HEK293 (cell line): ENCODE measurements around the gene BIRC7.
A peak's percentile ranks its signal among the peaks of the same experiment; 100 is the strongest.

ENCODE experiments used
- CTCF ChIA-PET: fragments of 350-600 bp; formaldehyde crosslinking; extraction: SDS; loops from one replicate; lab custom pipeline; 2021; ENCODE audit warnings: antibody characterized with exemption; lab: Yijun Ruan, JAX
- POLR2A ChIA-PET: fragments of 300-600 bp; formaldehyde crosslinking; extraction: SDS; loops from one replicate; lab custom pipeline; 2020; ENCODE audit warnings: antibody characterized with exemption, inconsistent platforms; lab: Yijun Ruan, JAX
- H3K27ac ChIP-seq: fragments of 200-500 bp; sonication (Bioruptor generic); 2 replicates; pipeline ENCODE4 v1.5.1; 2014; ENCODE audit warnings: low read depth, low read length, control low read depth, inconsistent platforms; ENCODE audit errors: extremely low read depth
- H3K36me3 ChIP-seq, 2 experiments: fragments of 200-500 bp in 1 of 2; sonication (Bioruptor generic) in 1 of 2; 1 replicate in 1 of 2; 2 replicates in 1 of 2; pipeline ENCODE4 v1.5.1; 2014 to 2017; ENCODE audit warnings: inconsistent platforms in 2 of 2, low read length in 2 of 2; ENCODE audit not compliant: control insufficient read depth in 2 of 2, insufficient read depth in 1 of 2
- H3K4me1 ChIP-seq: fragments of 200-500 bp; sonication (Bioruptor generic); 2 replicates; pipeline ENCODE4 v1.5.1; 2014; ENCODE audit warnings: mild to moderate bottlenecking, low read length, inconsistent platforms; ENCODE audit not compliant: control insufficient read depth, insufficient read depth
- H3K4me3 ChIP-seq: 2 replicates; pipeline ENCODE4 v1.5.1; 2011; ENCODE audit warnings: low read depth, mild to moderate bottlenecking, control low read depth, low read length, moderate library complexity
- H3K9me3 ChIP-seq: fragments of 200-500 bp; sonication (Bioruptor generic); 2 replicates; pipeline ENCODE4 v1.5.1; 2014; ENCODE audit warnings: low read depth, low read length, inconsistent platforms; ENCODE audit not compliant: control insufficient read depth, insufficient read depth
- AEBP2 ChIP-seq: fragments of 450-650 bp; formaldehyde crosslinking; IDR thresholded peaks from 2 replicates; pipeline ENCODE4 v1.5.1; 2016; ENCODE audit warnings: missing biosample characterization, missing genetic modification characterization, borderline replicate concordance
- EGR2 ChIP-seq: fragments of 450-650 bp; formaldehyde crosslinking; IDR thresholded peaks from 2 replicates; pipeline ENCODE4 v1.5.1; 2016; ENCODE audit warnings: low read depth, missing biosample characterization, missing genetic modification characterization
- GLIS1 ChIP-seq: fragments of 450-650 bp; formaldehyde crosslinking; IDR thresholded peaks from 2 replicates; pipeline ENCODE4 v1.5.1; 2016; ENCODE audit warnings: missing biosample characterization, missing genetic modification characterization
- HOXA7 ChIP-seq: sonication (generic); formaldehyde crosslinking; IDR thresholded peaks from 2 replicates; pipeline ENCODE4 v1.8.1; 2022; ENCODE audit warnings: missing genetic modification reagents, borderline replicate concordance
- IKZF3 ChIP-seq: fragments of 450-650 bp; IDR thresholded peaks from 2 replicates; pipeline ENCODE4 v1.5.0; 2018; ENCODE audit warnings: missing biosample characterization, mild to moderate bottlenecking, missing genetic modification characterization, moderate library complexity
- KLF9 ChIP-seq: fragments of 450-650 bp; formaldehyde crosslinking; IDR thresholded peaks from 2 replicates; pipeline ENCODE4 v1.5.1; 2016; ENCODE audit warnings: missing biosample characterization, missing genetic modification characterization, low read depth
- MEIS1 ChIP-seq: sonication (generic); formaldehyde crosslinking; IDR thresholded peaks from 2 replicates; pipeline ENCODE4 v1.8.1; 2022; ENCODE audit warnings: missing genetic modification reagents, mild to moderate bottlenecking, borderline replicate concordance
- PRDM4 ChIP-seq: fragments of 450-650 bp; formaldehyde crosslinking; IDR thresholded peaks from 2 replicates; pipeline ENCODE4 v1.5.1; 2017; ENCODE audit warnings: missing biosample characterization, missing genetic modification characterization
- TSHZ1 ChIP-seq: fragments of 450-650 bp; formaldehyde crosslinking; IDR thresholded peaks from 2 replicates; pipeline ENCODE4 v1.5.1; 2016; ENCODE audit warnings: missing biosample characterization, missing genetic modification characterization, borderline replicate concordance
- ZEB2 ChIP-seq: fragments of 450-650 bp; formaldehyde crosslinking; IDR thresholded peaks from 2 replicates; pipeline ENCODE4 v1.5.1; 2016; ENCODE audit warnings: missing biosample characterization, missing genetic modification characterization
- ZNF121 ChIP-seq: fragments of 450-650 bp; formaldehyde crosslinking; IDR thresholded peaks from 2 replicates; pipeline ENCODE4 v1.5.1; 2016; ENCODE audit warnings: missing biosample characterization, missing genetic modification characterization
- ZNF157 ChIP-seq: fragments of 450-650 bp; formaldehyde crosslinking; IDR thresholded peaks from 2 replicates; pipeline ENCODE4 v1.5.1; 2016; ENCODE audit warnings: missing biosample characterization, missing genetic modification characterization
- ZNF223 ChIP-seq: fragments of 450-650 bp; formaldehyde crosslinking; IDR thresholded peaks from 2 replicates; pipeline ENCODE4 v1.5.1; 2016; ENCODE audit warnings: missing biosample characterization, missing genetic modification characterization
- ZNF521 ChIP-seq: fragments of 450-650 bp; formaldehyde crosslinking; IDR thresholded peaks from 2 replicates; pipeline ENCODE4 v1.5.1; 2017; ENCODE audit warnings: missing biosample characterization, mild to moderate bottlenecking, missing genetic modification characterization
- ZNF529 ChIP-seq: fragments of 450-650 bp; formaldehyde crosslinking; IDR thresholded peaks from 2 replicates; pipeline ENCODE4 v1.5.1; 2017; ENCODE audit warnings: missing genetic modification characterization, missing biosample characterization; ENCODE audit not compliant: insufficient replicate concordance
- ZNF571 ChIP-seq: fragments of 450-650 bp; formaldehyde crosslinking; IDR thresholded peaks from 2 replicates; pipeline ENCODE4 v1.5.0; 2017; ENCODE audit warnings: missing biosample characterization, missing genetic modification characterization
- ZNF600 ChIP-seq: fragments of 450-650 bp; formaldehyde crosslinking; IDR thresholded peaks from 2 replicates; pipeline ENCODE4 v1.5.1; 2016; ENCODE audit warnings: missing biosample characterization, missing genetic modification characterization
- ZNF624 ChIP-seq: fragments of 450-650 bp; formaldehyde crosslinking; IDR thresholded peaks from 2 replicates; pipeline ENCODE4 v1.5.1; 2017; ENCODE audit warnings: missing biosample characterization, missing genetic modification characterization
- ZNF654 ChIP-seq: fragments of 450-650 bp; formaldehyde crosslinking; IDR thresholded peaks from 2 replicates; pipeline ENCODE4 v1.5.1; 2016; ENCODE audit warnings: low read depth, missing biosample characterization, missing genetic modification characterization
- ZNF658 ChIP-seq: fragments of 450-650 bp; formaldehyde crosslinking; IDR thresholded peaks from 2 replicates; pipeline ENCODE4; 2016; ENCODE audit warnings: missing biosample characterization, missing genetic modification characterization
- ZNF747 ChIP-seq: fragments of 450-650 bp; formaldehyde crosslinking; IDR thresholded peaks from 2 replicates; pipeline ENCODE4 v1.5.1; 2016; ENCODE audit warnings: missing biosample characterization, missing genetic modification characterization
- ZSCAN30 ChIP-seq: fragments of 450-650 bp; IDR thresholded peaks from 2 replicates; pipeline ENCODE4 v1.5.1; 2018; ENCODE audit warnings: missing biosample characterization, mild to moderate bottlenecking, missing genetic modification characterization, moderate library complexity

The BIRC7 gene

GRCh38 chr20:63284544-63284949 lies 48.8 kb downstream of the BIRC7 start:
- ChIA-PET CTCF (interaction anchor here (0.6 to 1.5 kb wide), 3 partner anchors 55 to 276 kb away, joined by 3 to 5 read pairs (median 4); no protein-coding TSS in a partner anchor), POLR2A (no interaction called here)
- H3K4me1 ChIP-seq: no peaks in the 10 kb centered on the region
- peaks cover 6 to 95% of the 10 kb centered on the region in 2 experiments; a peak in 2 of 3 replicates for H3K36me3 ChIP-seq
- H3K27ac ChIP-seq: no peak overlapping the region
- no peaks in the 10 kb centered on the region for H3K9me3 ChIP-seq
- H3K4me3 ChIP-seq: no peak overlapping the region
- TF ChIP-seq ZNF529 (tag by site-specific recombination) (no peak), TSHZ1 (no peak), MEIS1 (no peak), ZNF521 (tag by site-specific recombination) (no peak), ZSCAN30 (tag by site-specific recombination) (no peak), PRDM4 (tag by site-specific recombination) (no peak), ZNF600 (tag by site-specific recombination) (peak; percentile 69), HOXA7 (CRISPR knock-in tag) (no peak)

GRCh38 chr20:63284981-63285524 lies 49.3 kb downstream of the BIRC7 start:
- no peak overlapping the region for H3K4me3 ChIP-seq
- H3K4me1 ChIP-seq: no peaks in the 10 kb centered on the region
- ChIA-PET CTCF (interaction anchor here (0.6 to 1.5 kb wide), 2 partner anchors 55 to 62 kb away, joined by 3 to 4 read pairs; no protein-coding TSS in a partner anchor), POLR2A (no interaction called here)
- H3K9me3 ChIP-seq: no peaks in the 10 kb centered on the region
- peak; percentile 8; the same call in 1 of the 2 replicates for TF ChIP-seq GLIS1 (tag by site-specific recombination)
- TF ChIP-seq ZNF624 (tag by site-specific recombination): no peak
- H3K36me3 ChIP-seq: peaks cover 2 to 92% of the 10 kb centered on the region in 2 experiments; a peak in 2 of 3 replicates
- no peak overlapping the region for H3K27ac ChIP-seq

GRCh38 chr20:63285636-63286615 lies 50.2 kb downstream of the BIRC7 start:
- no peaks in the 10 kb centered on the region for H3K4me1 ChIP-seq
- peaks cover 0 to 83% of the 10 kb centered on the region in 2 experiments; a peak in 1 of 3 replicates for H3K36me3 ChIP-seq
- no peak overlapping the region for H3K4me3 ChIP-seq
- CTCF ChIA-PET: interaction anchor here (1.1 to 1.5 kb wide), 2 partner anchors 62 to 63 kb away, joined by 3 to 4 read pairs; no protein-coding TSS in a partner anchor
- H3K9me3 ChIP-seq: no peaks in the 10 kb centered on the region
- H3K27ac ChIP-seq: no peak overlapping the region
- POLR2A ChIA-PET: interaction anchor here (1.2 to 1.6 kb wide), 2 partner anchors 10 to 13 kb away, joined by 3 to 5 read pairs; partner anchors contain the start of gene ARFGAP1
- no peak for TF ChIP-seq ZNF157 (tag by site-specific recombination)
- TF ChIP-seq ZNF571 (tag by site-specific recombination): no peak
- TF ChIP-seq ZNF223 (tag by site-specific recombination): no peak
- no peak for TF ChIP-seq IKZF3 (tag by site-specific recombination)
- no peak for TF ChIP-seq AEBP2
- TF ChIP-seq KLF9 (tag by site-specific recombination): no peak
- no peak for TF ChIP-seq ZNF658 (tag by site-specific recombination)
- no peak for TF ChIP-seq ZEB2 (tag by site-specific recombination)
- no peak for TF ChIP-seq ZNF747 (tag by site-specific recombination)
- no peak for TF ChIP-seq ZNF121 (tag by site-specific recombination)
- no peak for TF ChIP-seq EGR2 (tag by site-specific recombination)
- TF ChIP-seq ZNF654: no peak
